HG03520 (cell line): ENCODE results near the gene RBBP8NL.

ENCODE experiments used
- ATAC-seq: cut with Tn5 transposase; IDR thresholded peaks from one replicate; pipeline ENCODE4 v1.9.1; 2021; ENCODE audit warnings: mild to moderate bottlenecking, moderate library complexity; ENCODE audit not compliant: unreplicated experiment

The RBBP8NL gene

DNA sequence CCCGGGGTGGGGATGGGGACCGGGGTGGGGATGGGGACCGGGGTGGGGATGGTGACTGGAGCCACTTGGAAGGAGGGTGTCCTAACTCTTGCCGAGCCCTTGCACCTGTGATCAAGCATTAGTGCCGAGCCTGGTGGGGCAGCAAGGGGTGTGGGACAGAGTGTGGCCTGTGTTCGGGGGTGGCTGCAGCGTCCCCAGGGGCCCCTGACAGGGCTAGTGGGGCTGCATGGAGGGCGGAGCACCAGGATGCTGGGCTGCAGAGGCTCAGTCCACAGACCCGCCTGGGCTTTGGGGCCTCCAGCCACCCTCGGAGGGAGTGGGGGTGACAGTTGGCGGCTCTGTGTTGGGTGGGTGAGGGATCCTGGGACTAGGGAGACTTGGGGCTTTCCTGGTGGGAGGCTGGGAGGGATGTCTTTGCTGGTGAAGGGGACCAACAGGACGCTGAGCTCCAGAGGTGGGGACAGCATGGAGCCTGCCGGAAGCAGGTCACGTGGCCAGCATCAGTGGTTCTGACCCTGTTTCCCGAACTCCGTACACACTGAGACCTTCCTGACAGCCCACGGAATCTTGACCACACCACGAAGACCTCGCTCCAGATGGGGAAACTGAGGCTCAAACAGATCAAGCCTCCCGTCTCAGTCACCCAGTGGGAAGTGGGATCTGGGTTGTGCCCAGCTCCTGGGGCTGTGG lies 4.6 kb downstream of the RBBP8NL start:
- ATAC-seq = no peak

DNA sequence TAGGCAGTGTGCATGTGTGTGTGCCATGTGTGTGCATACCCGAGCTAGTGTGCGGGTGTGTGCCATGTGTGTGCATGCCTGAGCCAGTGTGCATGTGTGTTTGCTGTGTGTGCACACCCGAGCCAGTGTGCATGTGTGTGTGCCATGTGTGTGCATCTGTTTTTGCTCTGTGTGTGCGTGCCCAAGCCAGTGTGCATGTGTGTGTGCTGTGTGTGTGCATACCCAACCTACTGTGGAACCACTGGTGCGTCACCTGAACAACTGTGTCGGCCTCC lies 5.7 kb downstream of the RBBP8NL start:
- ATAC-seq = no peak

DNA sequence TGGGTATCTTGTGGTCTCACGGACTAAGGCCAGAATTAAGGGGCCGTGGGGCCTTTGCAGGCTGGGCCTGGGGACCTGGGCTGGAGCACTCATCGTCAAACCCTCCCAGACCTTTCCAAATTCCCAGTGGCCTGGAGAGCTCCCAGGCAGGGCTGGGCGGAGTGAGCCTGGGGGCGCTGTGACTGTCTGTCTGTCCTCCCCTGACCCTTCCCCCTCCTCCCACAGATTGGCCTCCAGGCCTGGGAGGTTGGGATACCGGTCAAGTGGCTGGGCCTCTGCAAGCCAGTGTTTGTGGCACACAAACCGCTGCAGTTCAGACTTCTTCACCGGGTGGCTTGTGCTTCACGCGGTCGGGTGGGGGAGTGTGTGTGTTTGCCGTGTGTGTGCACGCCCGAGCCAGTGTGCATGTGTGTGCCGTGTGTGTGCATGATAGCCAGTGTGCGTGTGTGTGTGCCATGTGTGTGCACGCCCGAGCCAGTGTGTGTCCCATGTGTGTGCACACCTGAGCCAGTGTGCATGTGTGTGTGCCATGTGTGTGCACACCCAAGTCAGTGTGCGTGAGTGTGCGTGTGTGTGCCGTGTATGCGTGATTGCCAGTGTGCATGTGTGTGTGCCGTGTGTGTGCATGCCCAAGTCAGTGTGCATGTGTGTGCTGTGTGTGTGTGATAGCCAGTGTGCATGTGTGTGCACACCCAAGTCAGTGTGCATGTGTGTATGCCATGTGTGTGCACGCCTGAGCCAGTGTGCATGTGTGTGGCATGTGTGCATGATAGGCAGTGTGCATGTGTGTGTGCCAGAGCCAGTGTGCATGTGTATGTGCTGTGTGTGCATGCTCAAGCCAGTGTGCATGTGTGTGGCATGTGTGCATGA lies 6.3 kb downstream of the RBBP8NL start:
- no peak for ATAC-seq

DNA sequence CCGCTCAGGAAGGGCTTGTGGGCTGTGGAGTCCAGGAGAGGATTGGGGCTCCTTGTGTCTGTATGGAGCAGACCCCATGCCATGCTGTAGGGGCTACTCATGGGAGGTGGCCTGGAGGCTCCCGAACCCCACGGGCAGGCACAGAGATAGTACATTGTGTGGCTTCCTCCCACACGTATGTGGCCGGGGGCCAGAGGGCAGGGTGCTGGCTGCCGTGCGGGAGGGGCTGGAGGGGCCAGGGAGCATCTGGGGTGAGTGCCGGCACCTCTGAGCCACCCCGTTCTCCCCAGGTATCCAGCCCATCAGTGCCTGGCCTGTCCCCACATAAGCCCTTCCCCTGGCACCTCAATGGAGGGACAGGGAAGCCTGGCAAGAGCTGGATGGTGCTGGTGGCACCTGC lies 7.6 kb downstream of the RBBP8NL start:
- no peak for ATAC-seq

DNA sequence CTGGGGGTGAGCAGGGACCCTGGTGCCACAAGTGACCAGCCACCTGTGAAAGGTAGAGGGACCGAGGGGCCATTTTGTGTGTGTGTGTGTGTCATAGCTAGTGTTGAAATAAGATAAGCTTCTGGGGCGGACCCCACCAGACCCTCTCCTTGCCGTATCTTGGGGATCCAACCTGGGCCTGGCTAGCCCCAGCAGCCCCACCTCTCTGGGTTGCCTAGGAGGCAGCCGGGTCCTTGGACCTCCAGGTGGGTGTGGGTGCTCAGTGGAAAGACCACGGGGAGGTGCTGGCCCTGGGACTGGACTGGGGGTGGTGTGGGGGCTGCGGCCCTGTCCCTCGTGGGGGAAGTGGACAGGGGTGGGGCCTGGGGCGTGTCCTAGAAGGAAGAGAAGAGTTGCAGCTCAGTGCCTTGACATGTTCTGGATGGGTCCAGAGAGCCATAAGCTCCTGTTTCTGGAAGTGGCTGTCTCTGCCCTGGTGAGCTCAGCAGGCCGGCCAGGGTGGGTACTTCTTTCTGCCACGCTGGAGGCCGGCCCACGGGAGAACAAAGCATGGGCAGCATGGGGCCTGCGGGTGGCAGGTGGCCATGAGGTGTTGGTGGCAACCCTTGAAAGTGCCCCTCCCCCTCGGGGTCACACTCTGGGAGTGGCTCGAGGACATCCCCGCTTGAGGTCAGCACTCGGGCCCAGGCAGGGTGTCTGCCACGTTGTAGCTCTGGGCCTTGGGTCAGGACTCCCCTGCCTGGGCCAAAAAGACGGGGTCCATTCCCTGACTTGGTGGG lies 8.4 kb downstream of the RBBP8NL start:
- no peak for ATAC-seq

DNA sequence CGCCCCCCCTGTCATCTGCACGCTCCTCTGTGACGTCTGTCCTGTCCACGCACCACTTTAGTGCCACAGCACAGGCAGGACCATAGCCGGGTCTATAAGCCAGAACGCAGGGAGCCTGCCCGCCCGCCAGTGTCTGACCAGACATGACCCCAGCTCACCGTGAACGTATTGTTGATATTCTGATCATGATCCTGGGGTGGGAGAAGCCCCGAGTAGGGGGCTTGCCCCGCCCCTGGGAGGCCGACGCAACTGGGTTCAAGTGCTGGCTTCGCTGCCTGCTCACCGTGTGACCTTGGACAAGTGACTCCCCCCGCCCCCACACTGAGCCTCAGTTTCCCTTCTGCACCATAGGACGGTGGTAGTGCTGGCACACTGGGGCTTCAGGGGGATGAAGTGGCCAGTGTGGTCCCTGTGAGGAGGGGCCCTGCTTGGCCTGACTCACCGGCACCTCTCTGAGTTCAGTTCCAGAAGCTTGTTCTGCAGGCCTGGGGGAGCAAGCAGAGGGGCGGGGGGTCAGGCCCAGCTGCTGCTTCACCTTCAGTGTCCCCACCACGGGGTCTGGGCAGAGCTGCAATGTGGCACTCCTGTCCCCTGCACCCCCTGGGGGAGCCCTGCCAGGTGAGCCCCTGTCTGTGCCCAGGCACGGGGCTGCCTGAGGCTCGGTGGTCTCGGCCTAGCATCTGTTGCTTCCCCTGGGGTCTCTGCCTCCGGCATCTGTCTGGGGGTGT lies 9.2 kb downstream of the RBBP8NL start:
- ATAC-seq = no peak

DNA sequence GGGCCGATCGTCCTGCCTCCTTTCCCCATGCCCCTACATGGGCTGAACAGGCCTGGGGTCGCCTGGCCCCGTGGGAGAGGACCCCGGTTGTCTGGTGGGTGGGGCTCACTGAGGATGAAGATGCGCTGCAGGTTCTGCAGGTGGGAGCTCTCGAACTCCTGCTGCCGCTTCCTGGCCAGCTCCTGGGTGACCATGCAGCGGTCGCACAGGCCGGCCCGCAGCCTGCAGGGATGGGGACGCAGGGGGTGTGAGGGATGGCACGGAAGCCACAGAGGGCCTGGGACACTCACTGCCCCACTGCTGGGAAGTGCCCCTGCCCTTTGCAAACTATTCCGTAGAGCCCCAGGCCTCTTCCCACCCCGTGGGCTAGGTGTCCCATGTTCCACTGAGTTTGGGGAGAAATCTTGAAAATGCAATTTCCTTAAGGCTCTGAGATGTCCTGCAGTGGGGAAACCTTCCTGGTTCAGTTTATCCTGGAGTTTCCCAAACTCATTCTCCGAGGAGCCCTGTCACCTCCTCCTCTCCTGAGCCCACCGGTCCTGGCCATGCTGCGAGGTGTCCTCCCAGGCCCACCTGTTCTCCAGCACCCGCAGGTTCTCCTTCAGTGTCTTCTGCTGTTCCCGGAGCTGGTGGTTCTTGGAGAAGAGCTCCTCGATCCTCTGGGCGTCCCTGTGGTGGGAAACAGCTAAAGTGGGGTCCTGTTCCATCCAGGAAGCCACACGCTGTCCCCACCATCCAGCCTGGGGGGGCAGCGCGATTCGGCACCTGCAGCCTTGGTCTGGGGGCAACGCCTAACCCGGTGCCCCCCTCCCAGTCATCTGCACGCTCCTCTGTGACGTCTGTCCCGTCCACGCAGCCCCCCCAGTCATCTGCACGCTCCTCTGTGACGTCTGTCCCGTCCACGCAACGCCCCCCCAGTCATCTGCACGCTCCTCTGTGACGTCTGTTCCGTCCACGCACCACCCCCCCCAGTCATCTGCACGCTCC lies 10.4 kb downstream of the RBBP8NL start:
- no peak for ATAC-seq

DNA sequence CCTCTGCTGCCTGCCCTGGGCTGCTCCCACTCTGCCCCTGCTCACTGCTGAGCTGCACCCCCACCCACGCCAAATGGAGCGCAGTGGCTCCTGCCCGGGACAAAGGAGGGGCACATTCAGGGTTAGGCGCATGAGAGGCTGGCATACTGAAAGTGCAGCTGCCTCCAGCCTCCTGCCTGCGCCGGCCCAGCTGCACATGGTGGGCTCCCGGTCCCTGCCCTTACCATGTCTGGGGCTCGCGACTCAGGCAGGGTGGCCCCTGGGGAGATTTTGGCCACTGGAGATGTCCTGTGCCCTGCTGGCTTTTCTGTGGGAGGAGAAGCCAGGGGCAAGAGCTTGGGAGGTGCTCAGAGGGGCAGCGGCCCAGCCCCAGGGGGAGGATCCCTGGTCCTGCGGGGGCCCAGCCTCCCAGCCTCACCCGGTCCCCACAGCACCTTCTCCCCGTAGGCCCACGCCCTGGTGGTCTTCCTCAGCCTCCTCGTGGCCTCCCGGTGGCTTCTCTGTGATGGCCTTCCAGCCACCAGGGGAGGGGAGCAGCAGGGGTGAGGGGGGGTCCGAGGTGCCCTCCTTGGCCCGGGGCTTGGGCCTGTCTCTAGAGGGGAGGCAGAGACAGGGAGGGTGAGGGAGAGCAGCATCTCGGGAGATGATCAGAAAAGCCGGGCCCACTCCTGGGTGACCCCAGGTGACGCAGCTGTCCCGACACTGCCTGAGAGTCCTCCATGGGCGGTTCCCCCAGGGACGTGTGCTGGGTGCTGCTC lies 11.8 kb downstream of the RBBP8NL start:
- no peak for ATAC-seq

DNA sequence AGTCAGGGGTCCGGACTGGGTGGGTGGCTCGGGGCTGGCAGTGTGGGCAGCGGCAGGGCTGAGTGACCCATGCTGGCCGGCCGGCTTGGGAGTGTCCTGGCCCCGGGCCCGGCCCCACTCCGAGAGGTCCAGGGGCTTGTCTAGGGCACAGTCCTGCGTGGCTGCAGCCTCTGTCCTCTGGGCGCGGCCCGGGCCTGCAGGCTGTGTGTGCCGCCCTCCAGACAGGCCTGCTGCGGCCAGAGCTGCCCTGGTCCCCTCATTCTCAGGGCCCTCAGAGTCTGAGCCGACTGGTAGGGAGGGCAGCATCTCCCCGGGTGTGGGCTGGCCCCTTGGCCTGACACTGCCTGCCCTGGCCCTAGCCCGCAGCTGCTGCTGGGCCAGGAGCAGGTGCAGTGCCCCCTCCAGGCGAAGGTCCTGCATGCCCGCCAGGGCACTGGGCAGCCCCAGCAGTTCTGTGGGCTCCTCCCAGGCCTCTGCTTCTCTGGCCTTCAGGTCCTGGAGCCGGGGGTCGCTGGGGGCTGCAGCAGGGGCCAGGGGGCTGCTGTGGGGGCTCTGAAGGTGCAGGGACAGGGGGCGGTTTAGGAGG lies 13.3 kb downstream of the RBBP8NL start:
- ATAC-seq = no peak

DNA sequence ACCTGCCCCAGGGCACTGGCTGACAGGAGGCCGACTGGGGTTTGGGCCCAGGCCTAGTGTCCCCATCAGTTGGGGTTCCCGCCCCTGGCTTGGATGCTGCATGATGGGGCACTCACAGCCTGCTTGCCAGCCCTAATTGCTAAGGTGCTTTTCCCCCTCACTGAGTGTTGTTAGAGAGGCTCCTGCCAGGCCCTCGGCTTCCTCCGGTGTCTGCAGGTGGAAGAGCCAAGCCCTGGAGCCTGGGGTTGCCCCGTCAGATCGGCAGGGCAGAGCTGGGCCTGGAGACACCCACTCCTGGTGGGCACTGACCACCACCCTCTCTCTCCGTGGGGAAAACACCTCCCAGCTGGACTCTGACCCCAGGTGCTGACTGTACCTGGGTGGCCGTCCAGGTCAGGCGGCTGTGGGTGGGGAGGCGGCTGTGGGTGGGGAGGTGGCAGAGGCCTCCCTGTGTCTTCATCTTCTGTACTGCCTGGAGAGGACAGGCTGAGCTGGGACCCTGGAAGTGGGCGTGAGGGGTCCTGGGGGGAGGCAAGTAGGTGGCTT lies 14.2 kb downstream of the RBBP8NL start:
- ATAC-seq = no peak

DNA sequence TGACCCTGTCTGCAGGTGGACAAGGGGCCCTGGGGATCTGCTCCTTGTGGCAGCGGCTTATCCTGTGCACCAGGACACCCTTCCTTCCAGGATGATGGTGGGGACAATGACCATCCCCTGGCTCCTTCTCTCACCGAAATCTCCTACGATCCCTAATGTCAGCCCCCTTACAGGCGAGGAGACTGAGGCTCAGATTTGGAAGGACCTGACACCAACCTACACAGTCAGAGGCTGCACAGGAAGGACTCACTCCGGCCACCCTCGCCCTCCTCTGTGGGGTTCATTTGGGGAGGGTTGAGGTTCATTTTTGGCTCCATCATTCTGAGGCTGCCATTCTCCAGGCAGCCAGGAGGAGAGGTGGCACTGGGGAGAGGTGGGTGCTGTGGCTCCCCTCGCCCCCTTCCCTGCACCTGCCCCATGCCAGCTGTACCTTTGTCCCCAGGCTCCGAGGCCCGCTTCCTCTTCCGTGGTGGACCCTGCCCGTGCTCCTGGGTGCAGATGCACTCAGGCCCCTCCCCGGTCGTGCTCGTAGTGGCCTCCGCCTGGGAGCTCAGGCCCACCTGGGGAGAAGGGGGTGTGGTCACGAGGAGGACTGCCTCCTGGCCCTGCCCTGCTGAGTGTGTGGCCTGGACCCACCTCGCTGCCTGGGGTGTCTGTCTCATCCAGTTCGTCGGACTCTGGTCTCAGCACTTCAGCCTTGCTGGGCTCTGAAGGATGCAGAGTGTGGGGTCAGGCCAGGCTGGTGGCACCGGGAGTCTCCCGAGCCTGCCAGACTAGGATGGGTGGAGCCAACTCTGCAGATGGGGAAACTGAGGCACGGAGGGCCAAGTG lies 14.9 kb downstream of the RBBP8NL start:
- no peak for ATAC-seq

DNA sequence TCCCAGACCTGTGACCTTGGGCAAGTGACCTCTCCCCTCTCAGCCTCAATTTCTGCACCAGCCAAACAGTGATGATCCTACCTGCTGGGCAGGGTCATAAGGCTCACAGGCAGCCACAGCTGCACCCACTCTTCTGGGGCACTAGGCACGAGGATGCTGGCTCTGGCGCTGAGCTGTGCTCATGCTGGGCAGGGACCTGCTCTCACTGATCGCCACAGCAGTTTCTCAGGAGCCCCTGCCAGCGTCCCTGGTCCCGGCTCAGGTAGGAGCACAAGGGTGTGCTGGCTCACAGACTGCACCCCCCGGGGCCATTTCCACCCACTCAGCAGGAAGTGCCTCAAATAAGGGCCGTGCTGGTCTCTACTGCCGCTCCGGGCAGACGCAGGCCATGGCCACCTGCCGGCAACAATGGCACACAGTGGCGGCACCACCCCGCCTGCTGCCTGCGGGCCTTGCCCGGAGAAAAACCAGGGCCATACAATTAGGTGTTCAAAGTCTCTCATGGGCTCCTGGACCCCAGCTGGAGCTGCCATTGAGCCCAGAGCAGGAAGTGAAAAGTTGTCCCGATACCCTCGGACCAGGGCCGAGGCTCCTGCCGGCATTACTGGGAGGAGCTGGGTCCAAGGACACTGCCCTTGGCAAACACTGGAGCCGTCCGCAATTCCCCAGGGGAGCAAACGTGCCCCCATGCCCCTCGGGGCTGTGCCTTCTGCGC lies 15.7 kb downstream of the RBBP8NL start:
- ATAC-seq = no peak

DNA sequence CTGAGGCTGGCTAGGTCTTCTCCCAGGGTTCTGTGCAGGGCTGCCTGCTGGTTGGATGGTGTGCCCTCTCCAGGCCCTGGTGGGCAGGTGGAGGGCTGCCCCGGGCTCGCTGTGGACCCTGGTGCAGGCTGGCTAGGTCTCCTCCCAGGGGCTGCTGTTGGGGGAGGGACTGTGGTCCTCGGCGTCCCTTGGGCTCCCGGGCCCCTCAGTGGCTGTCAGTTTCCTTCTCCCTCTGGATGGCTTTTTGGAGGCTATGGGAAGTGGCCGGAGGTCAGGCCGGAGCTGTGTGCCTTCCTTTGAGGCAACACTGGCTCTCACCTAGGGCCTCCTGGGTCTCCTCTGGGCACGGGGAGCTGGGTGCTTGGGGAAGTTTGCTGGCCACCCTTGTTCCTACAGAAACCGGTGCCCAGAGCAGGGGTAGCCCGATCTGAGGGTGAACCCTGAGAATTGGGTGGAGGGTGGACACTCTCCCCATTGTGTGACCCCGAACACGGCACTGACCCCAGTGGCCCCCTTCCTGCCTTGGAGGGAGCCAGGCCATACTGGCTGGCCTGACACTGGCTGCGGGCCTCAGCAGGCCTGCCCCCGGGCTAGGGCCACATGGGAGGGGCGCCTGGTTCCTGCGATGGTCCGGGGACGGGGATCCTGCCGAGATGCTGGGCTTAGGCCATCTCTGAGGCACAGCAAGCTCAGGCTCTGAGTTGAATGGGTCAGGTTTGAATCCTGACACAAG lies 16.4 kb downstream of the RBBP8NL start:
- no peak for ATAC-seq

DNA sequence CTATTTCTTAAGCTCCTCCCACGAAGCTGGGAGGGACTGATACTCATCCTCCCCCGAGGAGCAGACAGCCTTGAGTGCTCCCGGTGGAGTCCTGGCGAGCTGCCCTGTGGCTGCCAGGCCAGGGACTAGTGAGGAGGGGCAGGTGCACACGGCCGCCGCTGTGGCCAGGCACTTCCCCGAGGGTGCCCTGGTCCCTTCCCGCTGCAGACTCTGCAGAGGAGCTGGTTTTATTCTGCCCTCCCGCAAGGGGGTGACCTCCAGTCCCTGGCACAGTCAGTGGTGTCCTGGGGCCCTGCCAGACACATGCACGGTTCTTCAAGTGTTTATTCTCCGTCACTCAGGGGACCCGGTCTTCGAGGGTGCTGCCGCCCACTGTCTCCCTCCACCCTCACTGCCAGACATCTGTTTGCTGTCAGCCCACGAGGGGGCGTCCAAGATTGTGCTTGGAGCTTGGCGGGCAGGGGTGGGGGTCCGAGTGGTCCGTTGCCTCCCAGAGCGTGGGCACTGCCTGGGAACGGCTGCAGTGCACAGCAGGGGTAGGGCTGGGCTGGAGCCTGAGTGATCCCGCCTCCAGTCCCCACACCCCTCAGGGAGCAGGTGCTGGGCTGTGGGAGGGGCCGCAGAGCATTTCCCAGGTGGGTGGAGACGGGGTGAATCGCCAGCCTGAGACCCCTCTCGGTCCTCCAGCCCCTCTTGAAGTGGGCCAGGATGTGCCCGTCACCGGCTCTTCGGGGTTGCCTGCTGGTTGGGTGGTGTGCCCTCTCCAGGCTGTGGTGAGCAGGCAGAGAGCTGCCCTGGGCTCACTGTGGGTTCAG lies 17.2 kb downstream of the RBBP8NL start:
- ATAC-seq = no peak

DNA sequence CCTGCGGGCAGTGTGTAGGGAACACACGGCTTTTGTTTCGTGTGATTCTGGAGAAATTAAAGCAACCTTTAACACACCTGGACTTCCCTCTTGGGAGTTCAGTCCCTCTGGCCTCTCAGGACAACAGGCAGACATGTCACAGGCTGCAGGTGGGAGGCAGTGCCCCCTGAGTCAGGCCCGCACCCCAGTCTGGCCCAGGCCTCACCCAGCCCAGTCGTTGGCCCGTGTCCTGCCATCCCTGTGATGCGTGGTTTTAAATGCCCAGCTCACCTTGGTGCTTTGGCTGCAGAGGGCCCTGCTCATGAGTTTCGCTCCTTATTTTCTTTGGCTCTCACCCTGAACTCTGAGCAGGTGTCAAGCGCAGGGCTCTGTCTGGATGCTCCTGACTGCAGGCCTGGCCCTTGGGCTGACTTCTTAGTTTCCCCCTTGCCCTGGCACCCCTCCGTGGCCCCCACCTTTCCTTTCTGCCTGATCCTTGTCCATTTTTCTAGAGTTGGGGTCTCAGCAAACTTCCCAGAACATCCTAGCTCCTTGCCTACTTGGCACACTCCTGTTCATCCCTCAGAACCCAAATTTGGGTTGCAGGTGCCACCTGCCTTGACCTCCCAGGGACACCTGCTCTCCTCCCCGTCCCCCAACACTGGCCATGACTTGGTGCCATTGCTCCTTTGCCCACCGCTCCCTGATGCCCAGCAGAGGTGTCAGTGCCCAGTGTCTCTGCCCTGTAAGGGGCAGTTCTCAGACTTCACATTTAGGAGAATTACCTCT lies 18.1 kb downstream of the RBBP8NL start:
- no peak for ATAC-seq
